AG09309 (cell line): Measurements from ENCODE around the gene TKT.

Experiments
- DNase-seq: peaks from one replicate; pipeline ENCODE4 v3.0.0-alpha.2; 2010; ENCODE audit warnings: low read depth
- H3K4me3 ChIP-seq: 2 replicates; pipeline ENCODE4 v1.5.1; 2011; ENCODE audit warnings: mild to moderate bottlenecking, low read depth, low read length, moderate library complexity; ENCODE audit not compliant: control insufficient read depth
- CTCF ChIP-seq: IDR thresholded peaks from 2 replicates; pipeline ENCODE4 v1.5.1; 2011; ENCODE audit warnings: mild to moderate bottlenecking, low read depth, low read length, inconsistent platforms; ENCODE audit not compliant: insufficient read depth, control insufficient read depth; ENCODE audit errors: missing control alignments

The TKT gene

GRCh38 chr3:53226841-53227407 is 28.9 kb downstream of the TKT start:
- no peak overlapping the region for H3K4me3 ChIP-seq
- no peak for DNase-seq
- TF ChIP-seq CTCF: no peak

GRCh38 chr3:53226142-53226840 is 29.5 kb downstream of the TKT start:
- no peak overlapping the region for H3K4me3 ChIP-seq
- no peak for TF ChIP-seq CTCF
- DNase-seq: no peak

- no peak for DNase-seq
- no peak for TF ChIP-seq CTCF
- H3K4me3 ChIP-seq: no peak overlapping the region
Measured at GRCh38 chr3:53225651-53226050, 30.2 kb downstream of the TKT start.

- no peak for DNase-seq
- TF ChIP-seq CTCF: no peak
- no peak overlapping the region for H3K4me3 ChIP-seq
Measured at GRCh38 chr3:53225181-53225580, 30.6 kb downstream of the TKT start.

GRCh38 chr3:53224536-53224935 is 31.3 kb downstream of the TKT start:
- DNase-seq: no peak
- TF ChIP-seq CTCF: no peak
- H3K4me3 ChIP-seq: no peak overlapping the region

GRCh38 chr3:53224026-53224425 is 31.8 kb downstream of the TKT start:
- no peak for TF ChIP-seq CTCF
- DNase-seq: no peak
- H3K4me3 ChIP-seq: no peak overlapping the region

- DNase-seq: no peak
- H3K4me3 ChIP-seq: no peak overlapping the region
- TF ChIP-seq CTCF: no peak
Measured at GRCh38 chr3:53223541-53223966, 32.3 kb downstream of the TKT start.
